Mesendoderm (in vitro differentiated cells): ENCODE measurements around the gene SOD2. TPM values are rescaled to one million over a fixed set of nuclear protein-coding genes. Genes with fewer than 3 reads are reported as not detected.
A peak's percentile ranks its signal among the peaks of the same experiment; 100 is the strongest.
"Not testable (repeated sequence)": the region's sequence is repeated elsewhere in the genome, so short reads cannot be mapped to it uniquely, and the experiment has no call there.

Experiments used
- DNase-seq: peaks from one replicate; pipeline ENCODE4 v3.0.0; 2013
- H2AK5ac ChIP-seq: 2 replicates; pipeline ENCODE4 v1.6.1; 2013; ENCODE audit warnings: low read length, inconsistent platforms
- H2BK120ac ChIP-seq: 2 replicates; pipeline ENCODE4 v1.6.1; 2013; ENCODE audit warnings: low read depth, mild to moderate bottlenecking, low read length, moderate library complexity, mixed read lengths
- H2BK15ac ChIP-seq: replicated peaks from 2 replicates; pipeline ENCODE4 v1.6.1; 2013; ENCODE audit warnings: low read depth, mild to moderate bottlenecking, moderate library complexity
- H2BK5ac ChIP-seq: 2 replicates; pipeline ENCODE4 v1.6.1; 2013; ENCODE audit warnings: low read length, inconsistent platforms
- H3K18ac ChIP-seq: 2 replicates; pipeline ENCODE4 v1.6.1; 2013; ENCODE audit warnings: mild to moderate bottlenecking, low read length, mixed read lengths
- H3K23ac ChIP-seq: one replicate; pipeline ENCODE4 v1.6.1; 2013; ENCODE audit warnings: low read length
- H3K27ac ChIP-seq: 2 replicates; pipeline ENCODE4 v1.5.1; 2013; ENCODE audit warnings: low read depth, mild to moderate bottlenecking, inconsistent platforms, low read length, moderate library complexity
- H3K27me3 ChIP-seq: 2 replicates; pipeline ENCODE4 v1.6.1; 2013; ENCODE audit warnings: low read length, control low read depth, mild to moderate bottlenecking, inconsistent platforms; ENCODE audit not compliant: insufficient read depth, poor library complexity
- H3K36me3 ChIP-seq: 2 replicates; pipeline ENCODE4 v1.6.1; 2013; ENCODE audit warnings: low read length, inconsistent platforms; ENCODE audit not compliant: control insufficient read depth, insufficient read depth
- H3K4ac ChIP-seq: one replicate; pipeline ENCODE4 v1.6.1; 2013; ENCODE audit warnings: low read depth, mild to moderate bottlenecking, low read length, moderate library complexity
- H3K4me1 ChIP-seq: 2 replicates; pipeline ENCODE4 v1.6.1; 2013; ENCODE audit warnings: low read depth, low read length, inconsistent platforms; ENCODE audit not compliant: control insufficient read depth
- H3K4me2 ChIP-seq: 2 replicates; pipeline ENCODE4 v1.6.1; 2013; ENCODE audit warnings: low read length
- H3K4me3 ChIP-seq: 2 replicates; pipeline ENCODE4 v1.5.1; 2013; ENCODE audit warnings: mild to moderate bottlenecking, low read length
- H3K56ac ChIP-seq: one replicate; pipeline ENCODE4 v1.6.1; 2013; ENCODE audit warnings: low read length
- H3K79me1 ChIP-seq: 2 replicates; pipeline ENCODE4 v1.6.1; 2013; ENCODE audit warnings: low read length, inconsistent platforms
- H3K79me2 ChIP-seq: 2 replicates; pipeline ENCODE4 v1.6.1; 2013; ENCODE audit warnings: mild to moderate bottlenecking, low read length; ENCODE audit not compliant: control insufficient read depth, insufficient read depth
- H3K9ac ChIP-seq: 2 replicates; pipeline ENCODE4 v1.6.1; 2013; ENCODE audit warnings: low read length, inconsistent platforms
- H4K5ac ChIP-seq: one replicate; pipeline ENCODE4 v1.6.1; 2013; ENCODE audit warnings: low read length
- H4K8ac ChIP-seq: one replicate; pipeline ENCODE4 v1.6.1; 2013; ENCODE audit warnings: low read depth, mild to moderate bottlenecking, control low read depth, low read length, moderate library complexity
- WGBS: extraction: QIAGEN DNeasy Blood & Tissue Kit; methylation state at CpG from one replicate; pipeline ENCODE4 v1.1.7; 2013; ENCODE audit warnings: low lambda C conversion rate, missing lambda C conversion rate; ENCODE audit not compliant: insufficient coverage; ENCODE audit errors: extremely low coverage; 5-methylcytosine and 5-hydroxymethylcytosine counted together
- polyA plus RNA-seq, 2 experiments: library from polyadenylated mRNA; stranded (reverse); fragments of 200-250 nt; gene quantifications; one replicate each; pipeline ENCODE4 v1.2.3, GENCODE V29; 2013

The SOD2 gene
- polyA plus RNA-seq (2013, experiment 1 of 2) = 43.4 TPM
- polyA plus RNA-seq (2013, experiment 2 of 2) = 43.4 TPM

- WGBS = no CpG with 5 or more reads among the region's 74 CpGs
- no peak within 1 kb of the TSS for H4K5ac ChIP-seq
- no peaks in the 10 kb centered on the region for H3K27me3 ChIP-seq
- H3K9ac ChIP-seq = peak within 1 kb of the TSS; percentile 87
- H2AK5ac ChIP-seq = no peak within 1 kb of the TSS
- no peak within 1 kb of the TSS for H2BK15ac ChIP-seq
- DNase-seq = peak; percentile 92
- peaks cover 3% of the 10 kb centered on the region for H3K79me2 ChIP-seq
- H3K4me2 ChIP-seq = peak within 1 kb of the TSS; percentile 54
- peak within 1 kb of the TSS; percentile 64 for H3K27ac ChIP-seq
- no peaks in the 10 kb centered on the region for H3K79me1 ChIP-seq
- no peak within 1 kb of the TSS for H2BK120ac ChIP-seq
- H4K8ac ChIP-seq = no peak within 1 kb of the TSS
- no peak within 1 kb of the TSS for H3K4ac ChIP-seq
- H3K23ac ChIP-seq = no peak within 1 kb of the TSS
- H3K56ac ChIP-seq = peak within 1 kb of the TSS; percentile 95
- peak within 1 kb of the TSS; percentile 58 for H3K4me3 ChIP-seq
- no peaks in the 10 kb centered on the region for H3K4me1 ChIP-seq
- H3K18ac ChIP-seq = peak within 1 kb of the TSS; percentile 34
- H2BK5ac ChIP-seq = peak within 1 kb of the TSS; percentile 77
- H3K36me3 ChIP-seq = no peaks in the 10 kb centered on the region
Observed at GRCh38 chr6:159693128-159693893, at the start of gene SOD2. Gene SOD2, minus strand, starts transcription at chr6:159693241. Its CDS starts 74 bp downstream, at chr6:159693167.

GRCh38 chr6:159742165-159742564 is 49.1 kb upstream of the SOD2 start:
- Histone ChIP-seq H3K18ac (no peak overlapping the region), H2BK15ac (no peak overlapping the region), H3K23ac (no peak overlapping the region), H2AK5ac (no peak overlapping the region), H3K4me2 (no peak overlapping the region), H3K27me3 (no peaks in the 10 kb centered on the region), H4K8ac (no peak overlapping the region), H3K27ac (no peak overlapping the region), H3K9ac (no peak overlapping the region), H3K4me1 (no peaks in the 10 kb centered on the region), H3K36me3 (peaks cover 2% of the 10 kb centered on the region), H3K79me2 (peaks cover 19% of the 10 kb centered on the region), H4K5ac (no peak overlapping the region), H3K4me3 (no peak overlapping the region), H3K4ac (no peak overlapping the region), H2BK120ac (no peak overlapping the region), H2BK5ac (no peak overlapping the region), H3K56ac (no peak overlapping the region), H3K79me1 (peaks cover 1% of the 10 kb centered on the region)
- DNase-seq = no peak
- no CpG with 5 or more reads among the region's 1 CpG for WGBS

GRCh38 chr6:159739341-159739740 is 46.3 kb upstream of the SOD2 start:
- Histone ChIP-seq H3K36me3 (no peaks in the 10 kb centered on the region), H3K4me3 (no peak overlapping the region), H3K4me1 (no peaks in the 10 kb centered on the region), H3K4ac (no peak overlapping the region), H2BK5ac (no peak overlapping the region), H4K8ac (no peak overlapping the region), H2BK15ac (no peak overlapping the region), H3K23ac (no peak overlapping the region), H3K27ac (no peak overlapping the region), H3K27me3 (no peaks in the 10 kb centered on the region), H3K18ac (no peak overlapping the region), H2BK120ac (no peak overlapping the region), H3K56ac (no peak overlapping the region), H3K79me2 (peaks cover 35% of the 10 kb centered on the region), H2AK5ac (no peak overlapping the region), H3K9ac (no peak overlapping the region), H3K79me1 (peaks cover 1% of the 10 kb centered on the region), H4K5ac (no peak overlapping the region), H3K4me2 (no peak overlapping the region)
- DNase-seq = no peak
- WGBS = no CpG with 5 or more reads among the region's 3 CpGs

- Histone ChIP-seq H3K18ac (no peak overlapping the region), H3K4me1 (no peaks in the 10 kb centered on the region), H3K4me2 (no peak overlapping the region), H2BK5ac (no peak overlapping the region), H3K56ac (no peak overlapping the region), H2AK5ac (no peak overlapping the region), H3K79me2 (peaks cover 58% of the 10 kb centered on the region), H3K36me3 (no peaks in the 10 kb centered on the region), H3K27ac (no peak overlapping the region), H3K27me3 (no peaks in the 10 kb centered on the region), H2BK15ac (no peak overlapping the region), H4K5ac (no peak overlapping the region), H3K79me1 (peaks cover 1% of the 10 kb centered on the region), H3K9ac (no peak overlapping the region), H3K23ac (no peak overlapping the region), H3K4me3 (no peak overlapping the region), H3K4ac (no peak overlapping the region), H2BK120ac (no peak overlapping the region), H4K8ac (no peak overlapping the region)
- DNase-seq = no peak
- no CpG with 5 or more reads among the region's 7 CpGs for WGBS
Observed at GRCh38 chr6:159736908-159737307, 43.9 kb upstream of the SOD2 start.

GRCh38 chr6:159733395-159733794 is 40.4 kb upstream of the SOD2 start:
- H3K23ac ChIP-seq, H3K4me2 ChIP-seq, H2BK120ac ChIP-seq, H4K5ac ChIP-seq, H3K27ac ChIP-seq, DNase-seq, H3K56ac ChIP-seq, H3K27me3 ChIP-seq, H3K4ac ChIP-seq, H3K4me1 ChIP-seq, H3K18ac ChIP-seq, H2BK5ac ChIP-seq, H2BK15ac ChIP-seq, H2AK5ac ChIP-seq, H3K79me1 ChIP-seq, H3K4me3 ChIP-seq, H4K8ac ChIP-seq, H3K36me3 ChIP-seq, H3K9ac ChIP-seq: not testable (repeated sequence)
- no CpG with 5 or more reads among the region's 12 CpGs for WGBS
- peaks cover 85% of the 10 kb centered on the region for H3K79me2 ChIP-seq

- peaks cover 85% of the 10 kb centered on the region for H3K79me2 ChIP-seq
- H2BK15ac ChIP-seq, H2BK120ac ChIP-seq, H3K4me2 ChIP-seq, DNase-seq, H3K36me3 ChIP-seq, H2AK5ac ChIP-seq, H4K5ac ChIP-seq, H3K18ac ChIP-seq, H3K27ac ChIP-seq, H3K4ac ChIP-seq, H2BK5ac ChIP-seq, H3K4me1 ChIP-seq, H3K79me1 ChIP-seq, H3K56ac ChIP-seq, H4K8ac ChIP-seq, H3K4me3 ChIP-seq, H3K23ac ChIP-seq, H3K9ac ChIP-seq, H3K27me3 ChIP-seq: not testable (repeated sequence)
- no CpG with 5 or more reads among the region's 12 CpGs for WGBS
Observed at GRCh38 chr6:159732550-159732949, 39.5 kb upstream of the SOD2 start.
